Stomach (tissue), 4 donors: ENCODE results near the gene ART3.

ENCODE experiments used
- CTCF ChIP-seq, 7 experiments: fragments of 450-650 bp in 4 of 7; fragments of 200-600 bp in 3 of 7; sonication (generic) in 3 of 7; IDR thresholded peaks; one replicate each; pipeline ENCODE4 v1.5.1; 2016 to 2019; ENCODE audit warnings: antibody characterized with exemption in 7 of 7, control low read depth in 2 of 7, mild to moderate bottlenecking in 1 of 7
- EP300 ChIP-seq: sonication (generic); formaldehyde crosslinking; IDR thresholded peaks from one replicate; pipeline ENCODE4 v1.6.1; 2017; ENCODE audit warnings: antibody characterized with exemption
- POLR2A ChIP-seq, 4 donors: fragments of 450-650 bp; IDR thresholded peaks; one replicate each; pipeline ENCODE4 v1.6.1; 2016; ENCODE audit warnings: antibody characterized with exemption in 4 of 4, control low read depth in 2 of 4, mild to moderate bottlenecking in 1 of 4, moderate library complexity in 1 of 4
- POLR2AphosphoS5 ChIP-seq, 3 donors: sonication (generic); formaldehyde crosslinking; IDR thresholded peaks; one replicate each; pipeline ENCODE4 v1.6.1; 2016; ENCODE audit warnings: antibody characterized with exemption in 3 of 3

GRCh38 chr4:76091052-76091451 is 16.5 kb downstream of the ART3 start:
- TF ChIP-seq CTCF (IDR thresholded peaks at IDR 0.05) (no peak), POLR2A (IDR thresholded peaks at IDR 0.05) (no peak), EP300 (no peak), POLR2AphosphoS5 (IDR thresholded peaks at IDR 0.05) (no peak)
